Upper lobe of right lung (tissue), 1 donor: Measurements from ENCODE around the gene LLGL2. TPM values are rescaled to one million over a fixed set of nuclear protein-coding genes. Genes with fewer than 3 reads are reported as not detected.

ENCODE experiments used
- ATAC-seq: fragments of 200-7000 bp; cut with Tn5 transposase; one replicate; pipeline ENCODE4 v1.9.1; 2020; ENCODE audit warnings: mild to moderate bottlenecking, moderate library complexity
- DNase-seq: peaks from one replicate; pipeline ENCODE4 v3.0.0-alpha.2; 2020
- H3K27ac ChIP-seq: fragments of 200-600 bp; one replicate; pipeline ENCODE4 v1.8.0; 2022
- H3K27me3 ChIP-seq: fragments of 200-600 bp; one replicate; pipeline ENCODE4 v1.8.0; 2022; ENCODE audit warnings: mild to moderate bottlenecking
- H3K36me3 ChIP-seq: fragments of 200-600 bp; one replicate; pipeline ENCODE4 v1.8.0; 2022
- H3K4me1 ChIP-seq: fragments of 200-600 bp; one replicate; pipeline ENCODE4 v1.8.0; 2022
- H3K4me3 ChIP-seq: fragments of 200-600 bp; one replicate; pipeline ENCODE4 v1.8.0; 2022; ENCODE audit warnings: mild to moderate bottlenecking
- H3K9me3 ChIP-seq: fragments of 200-600 bp; one replicate; pipeline ENCODE4 v1.8.0; 2022
- CTCF ChIP-seq: fragments of 200-600 bp; IDR thresholded peaks from one replicate; pipeline ENCODE4 v1.8.0; 2022; ENCODE audit warnings: antibody characterized with exemption
- intact Hi-C: fragments of 100-400 bp; cut with DNase I; formaldehyde crosslinking; loops from one replicate; pipeline ENCODE4 v1.11.0; 2022
- total RNA-seq: library from RNA; stranded (reverse); fragmentation: NEBNext Ultra II Directional; extraction: Animal tissue kit (Norgen Biotek cat#: 25700); gene quantifications from one replicate; pipeline ENCODE4 v1.2.1, GENCODE V29; 2021
- donor health status: DM: no; HTN: yes; CAD: no; lungs with severe emphysema.

The LLGL2 gene
- total RNA-seq, 1 donor from 2014 or later, result 133 TPM

- ATAC-seq (no peak), DNase-seq (peak; percentile 71)
- Histone ChIP-seq H3K9me3 (no peaks in the 10 kb centered on the region), H3K36me3 (peaks cover 8% of the 10 kb centered on the region), H3K27me3 (no peaks in the 10 kb centered on the region), H3K4me1 (peaks cover 35% of the 10 kb centered on the region), H3K27ac (peak overlapping the region; percentile 73), H3K4me3 (peak overlapping the region; percentile 87)
- intact Hi-C loops, result loop anchor here (10.0 kb wide), 1 partner anchor 90 kb away; no protein-coding TSS in a partner anchor
- no peak for TF ChIP-seq CTCF
Measured at GRCh38 chr17:75514919-75515495, 10.5 kb upstream of the LLGL2 start.

- Histone ChIP-seq H3K27me3 (no peaks in the 10 kb centered on the region), H3K4me1 (peaks cover 34% of the 10 kb centered on the region), H3K9me3 (no peaks in the 10 kb centered on the region), H3K36me3 (peaks cover 8% of the 10 kb centered on the region), H3K27ac (peak within 1 kb of the TSS; percentile 73), H3K4me3 (peak within 1 kb of the TSS; percentile 87)
- intact Hi-C loops, result loop anchor here (10.0 kb wide), 1 partner anchor 91 kb away; no protein-coding TSS in a partner anchor
- TF ChIP-seq CTCF, result peak; percentile 93
- peak; percentile 98 for DNase-seq
- ATAC-seq, result peak; percentile 86
Measured at GRCh38 chr17:75515496-75516254, 9.8 kb upstream of the LLGL2 start, which contains the start of gene CASKIN2. CASKIN2 (minus strand) TSS chr17:75515537; CDS start chr17:75513804, 1,733 bp downstream.

GRCh38 chr17:75516255-75516618 is 9.3 kb upstream of the LLGL2 start, which contains the start of gene TSEN54:
TSEN54 (plus strand) TSS chr17:75516528; CDS start chr17:75516561, 33 bp downstream.
- Histone ChIP-seq H3K27me3 (no peaks in the 10 kb centered on the region), H3K27ac (peak within 1 kb of the TSS; percentile 73), H3K4me1 (peaks cover 30% of the 10 kb centered on the region), H3K9me3 (no peaks in the 10 kb centered on the region), H3K4me3 (peak within 1 kb of the TSS; percentile 87), H3K36me3 (peaks cover 8% of the 10 kb centered on the region)
- intact Hi-C loops, result loop anchor here (10.0 kb wide), 1 partner anchor 91 kb away; no protein-coding TSS in a partner anchor
- TF ChIP-seq CTCF, result no peak
- ATAC-seq (peak; percentile 88), DNase-seq (peak; percentile 98)

GRCh38 chr17:75516619-75517296 is 8.7 kb upstream of the LLGL2 start:
- peak overlapping the region; percentile 68 for H3K27ac ChIP-seq
- ATAC-seq, result no peak
- no peaks in the 10 kb centered on the region for H3K9me3 ChIP-seq
- intact Hi-C loops, result loop anchor here (10.0 kb wide), 1 partner anchor 92 kb away; no protein-coding TSS in a partner anchor
- DNase-seq, result peak; percentile 76
- H3K4me3 ChIP-seq, result peak overlapping the region; percentile 87
- H3K4me1 ChIP-seq, result peaks cover 25% of the 10 kb centered on the region
- no peak for TF ChIP-seq CTCF
- peaks cover 9% of the 10 kb centered on the region for H3K36me3 ChIP-seq
- H3K27me3 ChIP-seq, result no peaks in the 10 kb centered on the region

GRCh38 chr17:75517297-75517865 is 8.1 kb upstream of the LLGL2 start:
- Histone ChIP-seq H3K4me3 (peak overlapping the region; percentile 87), H3K27ac (peak overlapping the region; percentile 8), H3K27me3 (no peaks in the 10 kb centered on the region), H3K9me3 (no peaks in the 10 kb centered on the region), H3K36me3 (peaks cover 15% of the 10 kb centered on the region), H3K4me1 (peaks cover 18% of the 10 kb centered on the region)
- intact Hi-C loops, result loop anchor here (10.0 kb wide), 1 partner anchor 93 kb away; no protein-coding TSS in a partner anchor
- DNase-seq, result peak; percentile 65
- TF ChIP-seq CTCF, result peak; percentile 12
- ATAC-seq, result no peak
